GM21786 (cell line): ENCODE results near the gene CDYL.
"Not testable (repeated sequence)": the region's sequence is repeated elsewhere in the genome, so short reads cannot be mapped to it uniquely, and the experiment has no call there.

Source experiments
- ATAC-seq: cut with Tn5 transposase; IDR thresholded peaks from one replicate; pipeline ENCODE4 v1.9.1; 2021; ENCODE audit not compliant: unreplicated experiment

Gene CDYL

DNA sequence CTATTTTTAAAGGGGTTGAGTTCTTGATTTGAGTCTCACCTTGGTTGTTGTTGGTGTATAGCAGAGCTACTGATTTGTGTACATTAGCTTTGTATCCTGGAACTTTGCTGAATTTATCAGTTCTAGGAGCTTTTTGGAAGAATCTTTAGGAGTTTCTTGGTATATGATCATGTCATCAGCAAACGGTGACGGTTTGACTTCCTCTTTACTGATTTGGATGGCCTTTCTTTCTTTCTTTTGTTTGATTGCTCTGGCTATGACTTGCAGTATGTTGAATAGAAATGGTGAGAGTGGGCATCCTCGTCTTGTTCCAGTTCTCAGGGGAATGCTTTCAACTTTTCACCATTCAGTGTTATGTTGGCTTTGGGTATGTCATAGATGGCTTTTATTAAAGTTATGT lies 64.0 kb downstream of the CDYL start:
- ATAC-seq = no peak

DNA sequence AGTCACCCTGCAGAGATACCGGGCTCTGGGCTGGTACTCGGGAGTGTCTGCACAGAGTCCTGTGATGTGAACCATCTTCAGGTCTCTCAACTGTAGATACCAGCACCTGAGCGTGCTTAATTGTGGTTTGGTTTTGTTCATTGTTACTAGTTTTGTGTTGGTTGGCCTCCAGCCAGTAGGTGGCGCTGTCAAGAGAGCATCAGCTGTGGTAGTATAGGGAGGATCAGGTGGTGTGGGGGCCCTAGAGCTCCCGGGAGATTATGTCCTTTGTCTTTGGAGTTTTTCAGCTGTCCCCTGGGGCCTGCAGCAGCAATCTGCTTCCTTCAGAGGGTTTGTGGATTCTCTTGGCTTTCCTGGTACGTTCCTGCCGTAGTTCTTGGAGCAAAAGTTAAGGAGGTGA lies 67.9 kb downstream of the CDYL start:
- no peak for ATAC-seq

DNA sequence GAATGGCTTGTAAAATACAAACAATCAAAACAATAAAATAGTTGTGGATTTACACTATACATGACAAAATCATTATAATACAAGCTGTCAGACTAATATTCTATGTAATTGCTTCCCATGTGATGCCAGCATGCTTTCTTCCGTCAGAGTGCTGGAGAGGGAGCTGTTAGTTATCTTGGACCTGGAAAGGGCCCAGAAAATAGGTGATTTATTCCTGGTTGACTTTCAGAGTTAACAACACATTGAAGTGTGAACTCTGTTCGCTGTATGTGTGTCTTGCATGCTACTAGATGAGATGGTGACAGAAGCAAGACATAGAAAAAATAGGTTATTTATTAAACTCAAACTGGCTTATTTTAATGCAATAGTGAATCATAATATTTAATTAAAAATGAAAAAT lies 70.2 kb downstream of the CDYL start:
- ATAC-seq = no peak

DNA sequence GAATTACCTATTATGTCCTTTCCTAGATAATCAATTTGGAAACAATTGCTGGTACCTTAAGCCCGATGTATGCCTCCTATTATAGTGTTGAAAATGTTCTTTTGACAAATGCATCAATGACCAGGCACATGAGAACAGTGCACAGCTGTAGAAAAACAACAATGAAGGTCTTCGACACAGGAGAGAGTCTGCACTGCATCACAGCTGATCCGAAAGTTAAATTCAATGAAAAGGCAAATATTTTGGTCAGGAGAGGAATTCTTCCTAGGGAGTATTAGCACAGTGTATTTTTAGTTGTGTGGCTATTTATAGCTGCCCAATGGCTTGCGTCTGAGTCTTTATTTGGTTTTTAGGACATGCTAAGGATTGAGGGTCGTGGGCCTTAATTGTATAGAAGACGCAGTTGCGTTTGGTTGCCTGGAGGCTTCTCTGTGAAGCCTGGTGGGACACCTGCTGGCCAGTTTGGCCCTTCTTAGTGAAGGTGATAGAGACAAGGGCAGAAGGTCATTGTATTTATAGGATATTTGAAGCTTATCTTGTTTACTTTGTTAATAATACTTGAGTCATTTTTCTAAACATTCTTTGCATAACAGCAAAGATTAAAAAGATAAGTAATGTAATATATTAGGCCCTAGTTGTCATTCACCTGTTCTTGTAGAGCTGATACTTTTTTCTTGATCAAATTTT lies 72.3 kb downstream of the CDYL start:
- no peak for ATAC-seq

DNA sequence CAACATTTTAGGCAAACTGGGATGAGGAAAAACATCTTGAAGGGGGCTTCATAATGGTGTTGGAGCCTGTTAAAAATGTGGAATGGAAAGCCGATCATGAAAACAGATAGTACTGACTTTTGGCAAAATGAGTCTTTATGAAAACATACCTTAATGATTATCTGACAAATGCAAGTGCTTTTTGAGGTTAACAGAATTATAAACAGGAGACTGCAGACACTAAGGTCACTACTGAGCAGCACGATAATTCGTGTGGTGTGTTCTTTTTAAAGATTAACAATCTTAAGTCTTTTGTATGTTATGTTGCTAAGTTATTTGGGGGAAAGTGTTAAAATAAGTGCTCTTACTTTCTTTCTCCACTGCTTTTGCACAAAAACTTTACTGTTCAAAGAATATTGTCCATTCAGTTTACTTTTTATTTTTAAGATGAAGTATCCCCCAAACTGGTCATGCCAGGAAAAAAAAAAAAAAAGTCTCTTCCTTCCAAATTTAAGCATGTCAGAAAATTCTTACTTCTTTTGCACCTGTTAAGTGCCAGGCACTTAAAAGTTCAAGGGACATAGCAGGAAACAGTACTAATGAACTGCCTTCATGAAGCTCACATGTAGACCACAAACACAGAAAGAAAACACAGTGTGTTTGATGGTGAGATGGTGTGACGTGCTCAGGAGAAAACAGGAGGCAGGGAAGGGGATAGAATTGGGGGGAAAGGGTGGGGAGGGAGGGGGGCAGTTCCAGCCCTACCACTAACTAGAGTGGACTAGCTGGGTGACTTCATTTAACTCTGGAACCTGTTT lies 73.2 kb downstream of the CDYL start:
- ATAC-seq = no peak

DNA sequence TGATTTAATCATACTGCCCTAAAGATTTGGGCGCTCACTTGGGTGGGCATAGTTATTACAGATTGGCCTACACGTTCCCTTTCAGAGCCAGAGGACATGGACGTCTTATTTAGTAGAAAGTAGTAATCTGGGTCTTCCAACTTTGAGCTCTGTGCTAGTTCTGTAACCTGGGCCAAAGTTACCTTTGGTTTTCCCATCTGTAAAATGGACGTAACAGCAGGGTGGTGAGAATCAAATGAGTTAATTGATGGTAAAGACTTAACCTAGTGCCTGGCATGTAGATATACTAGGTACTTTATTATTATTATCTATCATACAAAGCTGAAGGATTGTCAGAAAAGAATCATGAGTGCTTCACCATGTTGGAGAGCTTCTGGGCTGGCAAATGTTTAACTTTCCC lies 74.8 kb downstream of the CDYL start:
- ATAC-seq = no peak

DNA sequence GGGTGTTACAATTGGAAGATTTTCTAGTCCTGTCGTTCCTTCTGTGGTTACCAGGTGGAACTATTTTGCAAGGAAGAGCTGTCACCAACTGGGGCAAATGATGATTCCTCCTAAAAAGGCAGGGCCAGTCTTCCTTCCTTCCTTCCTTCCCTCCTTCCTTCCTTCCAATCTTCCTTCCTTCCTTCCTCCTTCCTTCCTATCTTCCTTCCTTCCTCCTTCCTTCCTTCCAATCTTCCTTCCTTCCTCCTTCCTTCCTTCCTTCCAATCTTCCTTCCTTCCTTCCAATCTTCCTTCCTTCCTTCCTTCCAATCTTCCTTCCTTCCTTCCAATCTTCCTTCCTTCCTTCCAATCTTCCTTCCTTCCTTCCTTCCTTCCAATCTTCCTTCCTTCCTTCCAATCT lies 76.0 kb downstream of the CDYL start:
- ATAC-seq = not testable (repeated sequence)

DNA sequence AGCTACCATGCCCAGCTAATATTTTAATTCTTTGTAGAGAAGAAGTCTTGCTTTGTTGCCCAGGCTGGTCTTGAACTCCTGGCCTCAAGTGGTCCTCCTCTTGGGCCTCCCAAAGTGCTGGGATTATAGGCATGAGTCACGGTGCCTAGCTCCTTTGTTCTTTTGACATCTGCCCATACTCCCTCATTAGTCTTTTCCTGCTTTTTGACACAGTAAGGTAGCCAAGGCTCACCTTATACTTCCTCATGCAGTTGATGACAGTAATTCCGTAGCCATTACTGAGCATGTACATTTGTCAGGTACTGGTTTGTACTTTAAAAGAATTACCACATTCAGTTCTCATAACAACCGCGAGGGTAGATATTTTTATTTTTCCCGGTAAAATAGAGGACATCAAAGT lies 76.7 kb downstream of the CDYL start:
- ATAC-seq = no peak

DNA sequence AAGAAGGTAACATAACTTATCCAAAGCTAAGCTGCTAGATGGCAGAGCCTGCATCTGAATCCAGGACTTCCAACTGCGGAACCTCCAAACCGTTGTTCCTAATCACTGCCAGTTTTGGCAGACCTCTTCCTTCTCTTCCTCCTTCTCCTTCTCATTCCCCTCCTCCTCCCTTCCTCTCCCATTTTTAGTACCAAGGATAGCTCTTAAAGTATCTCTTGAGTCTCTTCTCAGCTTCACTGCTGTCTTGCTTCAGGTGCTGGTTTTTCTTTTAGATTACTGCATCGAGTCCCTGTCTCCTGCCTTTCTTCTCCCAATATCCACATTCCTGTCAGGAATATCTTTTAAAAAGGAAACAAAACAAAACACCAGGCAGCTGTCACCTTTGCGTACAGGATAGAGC lies 77.1 kb downstream of the CDYL start:
- no peak for ATAC-seq

DNA sequence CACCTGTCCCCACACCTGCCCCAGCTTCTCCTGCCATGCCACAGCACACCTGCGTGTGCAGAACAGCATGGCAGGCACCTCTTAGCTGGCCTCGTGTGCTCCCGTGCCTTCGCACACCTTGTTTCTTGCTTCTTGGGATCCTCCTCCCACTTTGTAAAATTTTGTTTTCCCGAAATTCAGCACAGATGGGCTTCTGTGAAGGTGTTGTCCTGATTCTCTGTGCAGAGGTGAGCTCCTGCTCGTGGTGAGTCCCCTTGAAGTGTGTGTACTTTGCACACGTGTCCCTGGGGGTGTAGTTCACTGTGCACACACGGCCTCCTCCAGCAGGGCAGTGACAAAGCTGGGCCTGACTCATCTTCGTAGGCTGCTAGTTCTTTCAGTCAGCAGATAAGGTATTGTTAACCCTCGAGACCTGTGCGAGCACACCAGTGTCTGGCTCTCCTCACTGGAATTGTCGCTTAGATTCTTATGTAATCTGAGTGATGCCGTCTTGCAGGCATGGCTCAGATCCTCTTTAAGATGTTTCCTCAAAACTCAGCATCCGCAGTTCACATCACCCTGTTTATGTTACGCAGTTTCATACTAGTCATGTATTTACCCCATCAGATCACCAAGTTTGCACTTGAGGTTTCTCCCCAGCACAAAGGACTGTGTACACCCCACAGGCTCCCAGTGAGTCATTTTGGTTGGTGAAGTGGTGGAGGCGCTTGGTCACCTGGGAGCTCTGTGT lies 77.7 kb downstream of the CDYL start:
- no peak for ATAC-seq

DNA sequence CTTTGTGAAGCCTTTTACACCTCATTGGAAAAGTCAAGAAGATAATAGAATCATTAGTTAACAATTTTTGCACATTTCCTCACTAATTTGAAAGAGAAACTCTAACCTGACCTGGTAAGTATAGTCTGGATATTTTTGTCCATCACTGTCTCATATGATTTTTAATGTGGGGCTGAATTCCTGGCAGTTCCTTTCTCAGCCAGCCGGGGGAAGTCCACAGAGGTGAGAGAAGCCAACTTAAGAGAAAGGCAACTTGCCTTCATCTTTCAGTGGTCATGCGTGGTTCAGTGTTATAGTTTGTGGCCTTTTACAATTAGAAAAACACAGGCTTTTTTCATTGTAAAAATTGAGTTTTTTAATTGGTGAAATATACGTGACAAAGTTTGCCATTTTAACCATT lies 80.6 kb downstream of the CDYL start:
- no peak for ATAC-seq

DNA sequence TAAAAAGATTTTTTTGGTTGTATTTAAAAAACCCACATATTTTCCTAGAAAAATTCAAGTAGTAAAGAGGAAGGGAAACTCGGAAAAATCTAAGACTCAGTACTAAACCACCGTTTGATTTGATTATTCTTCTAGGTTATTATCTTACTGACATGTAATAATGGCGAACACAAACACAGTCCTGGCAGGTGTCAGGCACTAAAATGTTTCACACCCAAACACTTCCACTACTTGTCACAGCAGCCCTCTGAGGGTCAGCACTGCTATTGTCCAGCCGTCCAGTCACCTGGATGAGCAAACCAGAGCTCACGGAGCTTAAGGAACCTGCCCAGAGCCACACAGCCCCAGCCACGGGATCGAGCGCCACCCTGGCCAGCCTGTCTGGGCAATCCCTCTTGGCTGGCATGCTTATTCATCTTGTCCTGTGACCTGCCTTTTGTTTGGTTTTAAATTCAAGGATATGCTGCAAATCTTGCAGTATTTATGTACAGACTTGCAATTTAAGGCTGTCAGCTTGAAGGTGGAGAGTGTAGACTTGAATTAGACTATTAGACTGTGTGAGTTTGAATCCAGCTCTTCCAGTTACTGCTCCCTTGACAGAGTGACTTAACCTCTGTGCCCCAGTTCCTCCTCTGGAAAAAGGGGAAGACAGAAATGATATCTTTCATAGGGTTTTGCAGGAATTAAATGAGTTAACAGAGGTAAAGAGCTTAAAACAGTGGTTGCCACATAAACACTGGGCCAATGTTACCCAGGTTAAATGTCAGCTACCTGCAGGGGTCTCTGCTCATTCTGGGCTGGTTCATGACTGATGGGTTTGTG lies 82.2 kb downstream of the CDYL start:
- no peak for ATAC-seq

DNA sequence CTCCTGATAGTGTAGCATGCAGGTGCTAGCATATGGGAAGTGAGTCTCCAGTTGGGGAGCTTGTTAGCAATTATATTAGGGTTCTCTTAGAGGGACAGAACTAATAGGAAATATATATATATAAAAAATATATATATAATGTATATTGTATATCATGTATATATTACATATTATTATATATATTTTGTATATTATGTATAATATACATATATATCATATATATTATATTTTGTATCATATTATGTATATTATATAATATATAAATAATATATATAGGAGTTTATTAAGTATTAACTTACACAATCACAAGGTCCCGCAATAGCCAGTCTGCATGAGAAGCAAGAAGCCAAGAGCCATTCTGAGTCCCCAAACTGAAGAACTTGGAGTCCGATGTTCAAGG lies 84.2 kb downstream of the CDYL start:
- no peak for ATAC-seq

DNA sequence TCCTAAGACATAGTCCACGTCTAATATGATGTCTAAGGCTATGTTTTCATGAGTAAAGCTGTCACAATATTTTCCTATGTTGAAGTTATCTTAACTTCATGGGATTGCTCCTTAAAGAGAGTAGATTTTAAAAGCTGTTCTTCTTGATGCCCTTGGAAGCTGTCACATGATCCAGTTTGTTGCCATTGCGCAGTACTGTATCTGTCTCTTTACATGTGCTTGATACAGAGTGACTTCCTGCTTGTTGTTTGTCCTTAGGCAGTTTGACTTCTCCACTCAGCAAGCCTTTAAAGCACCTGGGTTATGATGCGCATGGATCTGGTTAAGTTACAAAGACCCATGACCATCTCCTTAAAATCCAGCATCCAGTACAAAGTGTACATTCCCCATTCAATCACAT lies 85.4 kb downstream of the CDYL start:
- no peak for ATAC-seq

DNA sequence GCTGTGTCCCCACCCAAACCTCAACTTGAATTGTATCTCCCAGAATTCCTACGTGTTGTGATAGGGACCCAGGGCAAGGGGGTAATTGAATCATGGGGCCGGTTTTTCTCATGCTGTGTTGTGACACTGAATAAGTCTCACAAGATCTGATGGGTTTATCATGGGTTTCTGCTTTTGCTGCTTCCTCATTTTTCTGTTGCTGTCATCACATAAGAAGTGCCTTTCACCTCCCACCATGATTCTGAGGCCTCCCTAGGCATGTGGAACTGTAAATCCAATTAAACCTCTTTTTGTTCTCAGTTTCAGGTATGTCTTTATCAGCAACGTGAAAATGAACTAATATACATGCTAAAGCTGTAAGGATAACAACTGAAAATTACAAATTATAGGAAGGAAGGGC lies 88.3 kb downstream of the CDYL start:
- ATAC-seq = no peak

DNA sequence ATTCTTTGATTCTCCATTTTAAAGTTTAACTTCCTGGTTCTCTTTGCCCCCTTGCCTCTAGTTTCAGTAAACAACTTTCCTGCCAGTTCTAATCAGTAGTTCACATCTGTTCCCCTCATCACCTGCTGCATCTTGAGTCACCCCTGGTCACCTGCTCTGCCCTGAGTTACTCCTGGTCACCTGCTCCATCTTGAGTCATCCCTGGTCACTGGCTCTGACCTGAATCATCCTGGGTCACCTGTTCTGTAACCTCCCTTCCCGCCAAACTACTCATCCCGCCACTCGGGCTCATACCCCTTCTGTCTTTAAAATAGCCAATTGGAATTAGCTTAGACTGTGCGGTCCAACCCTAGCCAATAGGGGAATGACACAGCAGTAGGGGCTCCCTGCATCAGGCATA lies 88.8 kb downstream of the CDYL start:
- ATAC-seq = not testable (repeated sequence)

DNA sequence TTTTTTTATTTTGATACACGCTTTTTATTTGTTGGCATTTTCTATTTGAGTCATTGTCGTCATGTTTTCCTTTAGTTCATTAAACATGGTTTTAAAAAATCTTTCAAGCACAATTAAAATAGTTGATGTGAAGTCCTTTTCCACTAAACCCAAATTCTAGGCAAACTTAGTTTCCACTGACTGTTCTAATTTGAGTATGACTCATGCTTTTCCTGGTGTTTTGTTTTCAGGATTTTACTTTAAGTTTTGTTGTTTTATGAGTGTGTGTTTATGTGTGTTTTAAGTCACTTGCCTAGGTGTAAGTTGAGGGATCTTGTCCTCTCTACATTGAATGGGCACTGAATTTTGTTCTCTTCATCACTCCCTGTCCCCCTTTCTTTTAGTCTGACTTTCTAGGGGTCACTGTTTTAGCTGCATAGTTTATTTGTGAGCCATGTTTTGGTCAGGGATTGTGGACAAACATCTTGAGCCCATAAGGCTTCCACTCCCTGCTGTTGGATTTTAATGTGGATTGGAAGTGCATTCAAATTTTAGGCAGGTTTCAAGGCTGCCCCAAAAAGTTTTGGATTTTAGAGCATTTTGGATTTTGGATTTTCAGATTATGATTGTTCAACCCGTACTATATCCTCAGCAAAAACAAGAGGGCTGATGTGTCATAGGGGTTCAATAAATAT lies 94.8 kb downstream of the CDYL start:
- ATAC-seq = no peak

DNA sequence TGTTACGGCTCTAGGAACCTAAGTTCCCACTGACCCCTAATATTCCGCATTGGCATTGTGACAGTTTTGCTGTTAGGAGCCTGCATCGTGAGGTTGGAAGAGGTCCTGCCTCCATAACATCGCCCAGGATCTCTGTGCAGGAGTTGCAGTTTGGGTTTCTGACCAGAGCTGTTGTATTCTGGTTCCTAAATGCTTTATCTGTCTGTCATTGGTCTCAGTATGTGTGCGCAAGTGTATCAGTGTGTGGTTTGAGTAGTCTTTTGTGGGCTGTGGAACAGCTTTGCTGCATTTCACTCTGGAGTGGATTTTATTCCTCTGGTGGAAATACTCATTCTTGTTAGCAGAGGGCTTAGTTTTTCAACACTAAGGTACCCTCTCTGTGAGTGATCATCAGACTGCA lies 95.6 kb downstream of the CDYL start:
- ATAC-seq = no peak

DNA sequence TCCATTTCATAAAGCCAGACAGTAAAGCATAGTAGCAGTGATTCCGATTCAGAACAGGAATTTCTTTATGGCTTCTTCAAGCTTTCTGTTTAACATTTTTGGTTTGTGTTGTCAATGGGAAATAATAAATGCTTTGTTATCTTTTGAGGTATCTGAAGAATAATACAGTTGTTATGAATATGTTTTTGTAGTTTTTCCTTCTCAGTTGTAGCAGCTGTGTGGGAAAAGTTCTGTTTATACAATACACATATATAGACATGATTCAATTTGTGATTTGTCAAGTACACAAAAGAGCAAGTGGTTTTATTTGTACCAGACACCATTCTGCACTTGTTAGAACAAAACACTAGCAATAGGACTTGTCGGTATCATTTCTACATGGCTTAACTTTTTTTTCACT lies 96.6 kb downstream of the CDYL start:
- ATAC-seq = no peak

DNA sequence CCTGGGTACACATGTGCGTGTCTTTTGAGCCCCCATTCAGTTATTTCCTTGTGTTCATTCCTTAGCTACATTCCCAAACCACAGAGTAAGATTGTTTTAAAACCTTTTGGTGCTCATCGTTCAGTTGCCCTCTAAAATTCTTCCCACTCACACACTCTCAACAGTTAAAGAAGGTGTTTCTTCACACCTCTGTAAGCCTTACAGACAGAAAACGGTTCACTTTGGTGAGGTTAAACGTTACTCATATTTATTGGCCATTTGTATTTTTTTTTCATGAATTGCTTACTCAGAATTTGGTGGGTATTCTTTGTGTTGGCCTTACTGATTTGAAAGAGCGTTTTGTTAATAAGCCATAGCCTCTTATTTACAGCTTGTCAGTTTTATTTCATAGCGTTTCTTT lies 97.7 kb downstream of the CDYL start:
- no peak for ATAC-seq
